GM19193 (cell line): ENCODE data around the gene POLR3F.

Source experiments
- POLR2A ChIP-seq: IDR thresholded peaks from 4 replicates; pipeline ENCODE4 v1.6.1; 2011; ENCODE audit not compliant: insufficient read depth, insufficient read length; ENCODE audit errors: extremely low read depth

The POLR3F gene

DNA sequence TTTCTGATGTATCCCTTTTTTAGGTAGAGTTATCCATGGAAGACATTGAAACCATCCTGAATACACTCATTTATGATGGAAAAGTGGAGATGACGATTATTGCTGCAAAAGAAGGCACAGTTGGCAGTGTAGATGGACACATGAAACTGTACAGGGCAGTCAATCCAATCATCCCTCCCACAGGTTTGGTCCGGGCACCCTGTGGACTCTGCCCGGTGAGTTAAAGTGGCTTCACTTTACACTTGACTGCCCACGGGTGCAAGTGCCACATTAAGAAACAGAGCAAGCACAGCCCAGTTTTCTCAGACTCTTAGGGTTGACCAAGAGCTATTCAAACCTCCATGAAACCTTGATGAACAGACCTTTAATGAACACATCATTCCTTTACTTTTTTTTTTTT lies 14.4 kb downstream of the POLR3F start:
- TF ChIP-seq POLR2A = no peak

DNA sequence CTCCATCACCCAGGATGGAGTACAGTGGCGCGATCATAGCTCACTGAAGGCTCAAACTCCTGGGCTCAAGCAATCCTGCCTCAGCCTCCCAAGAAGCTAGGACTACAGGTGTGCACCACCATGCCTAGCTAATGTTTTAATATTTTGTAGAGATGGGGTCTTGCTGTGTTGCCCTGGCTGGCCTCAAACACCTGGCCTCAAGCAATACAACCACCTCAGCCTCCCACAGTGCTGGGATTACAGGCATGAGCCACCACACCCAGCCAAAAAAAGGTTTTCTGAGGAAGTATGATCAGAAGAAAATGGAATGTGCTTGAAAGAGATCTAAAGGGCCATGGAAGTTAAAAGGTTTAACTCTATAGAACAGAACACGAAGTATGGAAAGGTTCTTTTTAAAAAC lies 21.1 kb downstream of the POLR3F start:
- TF ChIP-seq POLR2A = no peak

DNA sequence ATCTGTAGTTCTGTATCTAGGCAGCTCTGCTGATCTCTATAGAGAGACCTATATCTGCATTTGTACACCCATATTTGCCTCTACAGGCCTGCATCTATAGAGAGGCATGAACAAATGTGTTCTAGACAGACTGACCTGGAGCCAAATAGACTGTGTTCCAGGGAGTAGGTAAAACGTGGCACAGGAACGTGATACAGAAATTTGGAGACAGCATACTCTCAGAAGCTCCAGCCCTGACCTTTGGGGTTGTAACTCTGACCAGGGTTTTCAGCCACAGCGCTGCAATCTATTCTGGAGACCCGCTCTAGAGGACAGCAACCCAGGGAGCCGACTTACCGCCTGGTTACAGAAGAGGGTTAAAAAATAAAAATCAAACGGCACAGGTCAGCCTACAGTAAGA lies 28.9 kb downstream of the POLR3F start:
- no peak for TF ChIP-seq POLR2A

DNA sequence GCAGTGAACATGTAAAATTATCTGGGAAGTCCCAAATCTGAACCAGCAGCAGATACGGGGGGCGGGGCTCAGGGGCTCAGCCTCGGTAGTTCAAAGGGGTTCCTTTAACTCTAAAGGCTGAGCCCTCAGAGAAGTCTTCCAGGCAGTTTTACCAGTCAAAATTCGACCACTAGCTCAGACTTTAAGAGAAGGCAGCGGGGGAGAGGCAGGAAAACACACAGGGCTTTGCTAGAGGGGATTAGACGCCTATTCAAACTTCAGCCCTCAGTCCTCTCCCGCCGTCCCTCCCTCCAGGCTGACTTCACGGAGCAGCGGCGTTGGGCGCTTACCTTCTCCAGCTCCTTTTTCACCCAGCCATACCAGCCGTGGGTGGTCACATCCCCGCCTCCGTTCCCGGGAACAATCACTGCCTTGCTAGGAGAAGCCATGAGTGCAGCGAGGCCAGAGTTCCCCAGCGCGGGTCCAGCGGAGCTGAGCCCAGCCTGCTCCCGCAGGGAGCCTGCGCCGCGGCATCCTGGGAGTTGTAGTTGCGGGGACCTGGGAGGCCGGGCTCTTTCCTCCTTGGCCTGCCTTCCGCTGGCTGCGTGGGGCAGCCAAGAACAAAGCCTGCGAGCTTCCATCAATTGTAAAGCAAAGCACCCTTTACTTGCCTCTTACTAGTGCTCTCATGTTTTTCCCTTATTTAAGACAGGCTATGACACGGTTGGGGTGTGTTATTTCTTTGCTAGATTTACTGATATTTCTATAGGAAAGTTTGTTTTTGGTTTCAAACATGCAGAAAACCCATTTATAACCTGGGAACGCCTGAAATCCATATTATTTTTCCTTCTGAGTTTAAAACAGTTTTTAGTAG lies 29.8 kb downstream of the POLR3F start, which contains the start of gene RBBP9:
RBBP9 (minus strand) TSS at position 486 of the 853 bp plus-strand sequence; CDS start at position 428, 58 bp downstream.
- peak; percentile 57 for TF ChIP-seq POLR2A

DNA sequence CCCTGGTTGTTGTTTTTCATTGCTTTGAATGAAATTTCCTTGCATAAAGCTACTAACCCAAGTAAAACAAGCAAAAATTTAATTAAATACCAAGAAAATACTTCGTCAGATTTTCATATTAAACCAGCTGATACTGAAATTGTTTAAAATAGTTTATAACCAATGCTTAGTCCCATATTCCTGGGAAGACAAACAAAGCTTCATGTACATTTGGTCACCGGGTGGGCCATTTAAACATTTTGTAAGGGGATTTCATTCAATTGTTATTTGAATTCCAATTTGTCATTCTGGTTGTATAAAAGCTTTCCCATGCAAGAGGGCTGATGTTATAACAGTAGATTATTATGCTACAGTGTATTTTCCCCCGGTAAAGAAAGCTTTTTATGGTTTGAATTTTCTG lies 30.4 kb downstream of the POLR3F start:
- TF ChIP-seq POLR2A = no peak

DNA sequence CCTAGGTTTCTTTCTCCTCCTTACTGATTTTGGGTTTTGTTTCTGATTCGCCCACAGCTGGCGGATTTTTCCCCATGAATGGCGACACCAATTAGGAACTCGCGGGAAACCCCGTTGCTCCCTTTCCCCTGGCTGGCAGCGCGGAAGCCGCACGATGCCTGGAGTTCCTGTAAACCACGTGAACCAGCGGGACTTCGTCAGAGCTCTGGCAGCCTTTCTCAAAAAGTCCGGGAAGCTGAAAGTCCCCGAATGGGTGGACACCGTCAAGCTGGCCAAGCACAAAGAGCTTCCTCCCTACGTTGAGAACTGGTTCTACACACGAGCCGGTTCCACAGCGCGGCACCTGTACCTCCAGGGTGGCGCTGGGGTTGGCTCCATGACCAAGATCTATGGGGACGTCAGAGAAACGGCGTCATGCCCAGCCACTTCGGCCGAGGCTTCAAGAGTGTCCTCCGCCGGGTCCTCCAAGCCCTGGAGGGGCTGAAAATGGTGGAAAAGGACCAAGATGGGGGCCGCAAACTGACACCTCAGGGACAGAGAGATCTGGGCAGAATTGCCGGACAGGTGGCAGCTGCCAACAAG lies 37.4 kb downstream of the POLR3F start:
- no peak for TF ChIP-seq POLR2A

DNA sequence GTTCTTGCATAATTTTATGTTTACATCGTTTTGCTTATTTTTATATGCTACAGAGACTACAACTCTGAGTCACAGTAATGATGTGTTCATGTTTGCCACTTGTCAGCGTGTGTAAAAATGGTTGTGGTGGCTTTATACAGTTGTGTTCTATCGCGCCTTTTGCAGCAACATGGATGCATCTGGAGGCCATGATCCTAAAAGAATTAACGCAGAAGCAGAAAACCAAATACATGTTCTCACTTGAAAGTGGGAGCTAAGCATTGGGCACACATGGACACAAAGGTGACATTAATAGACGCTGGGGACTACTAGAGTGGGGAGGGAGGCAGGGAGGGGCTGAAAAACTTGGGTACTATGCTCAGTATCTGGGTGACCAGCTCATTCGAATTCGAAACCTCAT lies 39.6 kb downstream of the POLR3F start:
- no peak for TF ChIP-seq POLR2A

DNA sequence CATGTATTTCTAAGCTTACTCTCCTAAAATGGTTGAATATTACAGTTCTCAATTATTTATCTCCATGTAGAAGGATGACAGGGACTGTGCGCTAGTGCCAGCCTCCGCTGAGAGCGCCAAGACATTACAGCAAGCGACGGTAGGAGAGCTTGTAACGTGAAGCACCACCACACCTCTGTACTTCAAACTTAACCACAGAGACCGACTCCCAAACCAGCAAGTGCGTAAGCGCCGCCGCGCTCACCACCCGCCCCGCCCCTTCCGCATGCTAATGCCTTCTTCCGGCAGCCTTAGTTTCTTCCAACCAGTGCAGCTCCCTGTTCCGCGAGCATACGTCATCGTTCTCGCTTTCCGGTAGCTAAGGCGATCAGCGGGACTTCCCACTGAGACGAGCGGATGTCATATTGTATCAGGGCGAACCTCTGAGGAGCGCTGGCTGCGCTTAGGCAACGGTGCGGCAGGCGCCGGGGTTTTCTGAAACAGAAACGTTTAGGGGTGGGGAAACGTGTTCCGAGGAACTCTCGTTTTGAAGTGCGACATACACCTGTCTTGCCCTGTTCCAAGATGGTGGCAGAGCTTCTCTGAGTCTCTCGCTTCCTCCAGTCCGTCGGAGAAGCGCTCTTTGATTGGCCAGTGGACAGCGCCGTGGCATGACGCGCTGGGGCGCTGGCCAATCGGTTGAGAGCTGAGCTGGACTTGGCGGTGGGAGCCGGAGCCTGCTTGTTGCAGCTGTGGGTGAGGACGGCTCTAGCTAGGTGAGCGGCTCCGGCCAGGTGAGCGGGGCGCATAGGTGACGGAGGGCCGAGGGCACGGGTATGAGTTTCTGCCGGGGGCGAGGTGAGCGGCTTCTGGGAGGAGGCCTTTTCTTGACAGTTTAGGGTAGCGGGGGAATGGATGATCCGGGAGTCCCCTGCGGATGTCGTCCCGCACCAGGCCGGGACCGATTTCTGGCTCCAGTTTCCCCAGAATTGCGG lies 40.3 kb downstream of the POLR3F start, which contains the start of gene SEC23B:
SEC23B (plus strand) TSS at position 723 of the 974 bp plus-strand sequence. CDS start 2,896 bp downstream, outside the sequence.
- peak; percentile 87 for TF ChIP-seq POLR2A

DNA sequence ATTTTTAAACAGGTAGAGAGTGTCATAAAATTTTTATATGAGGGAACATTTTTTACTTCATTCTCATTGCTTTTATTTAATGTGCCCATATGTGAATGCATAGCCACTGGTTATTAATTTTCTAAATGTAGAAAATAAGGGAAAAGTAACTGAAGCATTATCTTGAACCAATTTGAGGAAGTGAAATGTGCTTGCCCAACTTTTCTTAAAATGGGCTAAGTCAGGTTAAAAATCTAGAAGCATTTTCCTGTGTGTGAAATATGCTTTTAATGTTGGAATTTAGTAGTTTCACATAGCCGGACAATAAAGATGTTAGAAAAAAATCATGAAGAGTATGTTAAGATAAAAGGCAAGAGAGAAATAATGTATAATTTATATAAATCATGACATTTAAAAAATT lies 44.4 kb downstream of the POLR3F start:
- TF ChIP-seq POLR2A = no peak

DNA sequence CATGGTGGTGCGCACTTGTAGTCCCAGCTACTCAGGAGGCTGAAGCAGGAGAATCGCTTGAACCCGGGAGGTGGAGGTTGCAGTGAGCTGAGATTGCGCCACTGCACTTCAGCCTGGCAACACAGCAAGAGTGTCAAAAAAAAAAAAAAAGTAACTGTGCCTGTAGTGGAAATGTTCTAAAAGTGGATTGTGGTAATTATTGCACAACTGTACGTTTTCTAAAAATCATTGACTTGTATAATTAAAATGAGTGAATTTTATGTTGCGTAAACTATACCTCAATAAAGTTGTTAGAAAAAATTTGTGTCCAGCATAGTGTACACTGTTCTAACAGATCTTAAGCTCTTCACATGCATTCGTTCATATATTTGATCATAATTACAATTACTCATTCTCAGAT lies 46.0 kb downstream of the POLR3F start:
- TF ChIP-seq POLR2A = no peak

DNA sequence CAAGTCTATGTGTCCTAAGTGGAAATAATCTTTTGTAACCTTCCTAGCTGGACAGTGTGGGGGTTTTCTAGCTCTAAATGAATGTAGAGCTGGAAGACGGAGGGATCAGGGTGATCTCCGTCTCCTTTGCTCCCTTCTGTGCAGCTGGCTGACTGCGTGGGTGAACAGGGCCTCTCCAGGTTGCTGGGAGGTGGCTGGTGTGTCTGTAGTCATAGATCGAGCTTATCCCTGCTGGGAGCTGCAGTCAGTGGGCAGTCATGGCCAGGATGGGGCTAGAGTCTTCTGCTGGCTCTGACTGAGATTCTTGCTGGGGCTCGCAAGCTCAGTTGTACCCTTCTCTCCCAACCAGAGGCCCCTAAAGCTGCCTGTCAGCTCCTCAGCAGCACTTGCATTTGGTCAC lies 46.9 kb downstream of the POLR3F start:
- TF ChIP-seq POLR2A = no peak

DNA sequence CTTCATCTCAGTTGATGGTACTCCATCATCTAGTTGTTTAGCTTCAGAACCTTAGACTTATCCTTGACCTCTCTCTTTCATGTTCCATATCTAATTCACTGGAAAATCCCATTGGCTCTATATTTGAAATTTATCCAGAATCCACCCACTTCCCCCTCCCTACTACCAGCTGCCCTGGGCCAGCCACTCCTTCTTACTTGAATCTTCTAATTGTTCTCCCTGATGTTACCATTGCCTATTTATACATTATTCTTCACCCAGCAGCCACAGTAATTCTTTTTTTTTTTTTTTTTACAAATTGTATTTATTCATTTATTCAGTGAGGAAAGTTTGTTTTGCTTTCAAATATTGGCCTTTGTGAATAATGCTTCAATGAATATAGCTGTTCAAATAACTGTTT lies 48.8 kb downstream of the POLR3F start:
- TF ChIP-seq POLR2A = no peak

DNA sequence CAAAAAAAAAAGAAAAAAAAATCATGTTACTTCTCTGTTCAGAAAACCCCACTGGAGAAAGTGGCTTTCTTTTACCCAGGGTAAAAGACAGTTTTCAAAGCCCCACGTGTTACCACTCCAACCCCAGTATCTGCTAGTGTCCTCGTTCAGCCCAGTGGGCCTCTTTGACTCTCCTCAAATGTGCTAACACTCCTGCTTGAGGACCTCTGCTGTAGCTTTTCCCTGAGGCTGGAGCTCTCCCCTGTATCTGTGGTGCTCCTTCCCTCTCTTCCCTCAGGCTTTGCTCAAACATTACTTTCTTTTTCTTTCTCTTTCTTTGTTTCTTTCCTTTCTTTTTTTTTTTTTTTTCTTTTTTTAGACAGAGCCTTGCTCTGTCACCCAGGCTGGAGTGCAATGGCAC lies 55.9 kb downstream of the POLR3F start:
- TF ChIP-seq POLR2A = no peak

DNA sequence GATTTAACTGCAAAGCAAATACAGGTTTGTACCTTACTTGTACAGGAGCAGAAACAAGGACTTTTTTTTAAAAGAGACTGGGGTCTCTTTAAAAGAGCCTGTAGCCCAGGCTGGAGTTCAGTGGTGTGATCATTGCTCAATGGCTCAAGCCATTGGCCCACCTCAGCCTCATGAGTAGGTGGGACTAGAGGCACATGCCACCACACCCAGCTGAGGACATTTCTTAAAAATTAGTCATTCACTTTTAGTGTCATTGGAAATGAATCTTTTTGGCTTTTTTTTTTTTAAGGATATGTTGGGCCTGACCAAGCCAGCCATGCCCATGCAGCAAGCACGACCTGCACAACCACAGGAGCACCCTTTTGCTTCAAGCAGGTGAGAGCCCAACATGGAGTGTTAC lies 57.5 kb downstream of the POLR3F start:
- TF ChIP-seq POLR2A = no peak

DNA sequence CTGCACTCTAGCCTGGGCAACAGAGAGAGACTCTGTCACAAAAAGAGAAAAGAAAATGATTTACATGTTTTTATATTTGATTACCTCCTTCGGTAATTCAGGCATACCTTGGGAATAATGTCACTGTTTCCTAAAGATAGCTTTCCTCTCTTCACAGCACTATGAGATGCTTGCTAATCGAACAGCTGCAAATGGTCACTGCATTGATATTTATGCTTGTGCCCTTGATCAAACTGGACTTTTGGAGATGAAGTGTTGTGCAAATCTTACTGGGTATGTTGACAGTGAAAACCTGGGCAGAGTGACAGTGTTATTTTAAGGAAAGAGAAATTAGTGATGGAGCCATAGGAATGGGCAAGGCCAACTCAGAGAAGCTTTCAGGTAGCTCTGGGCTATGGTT lies 60.1 kb downstream of the POLR3F start:
- TF ChIP-seq POLR2A = no peak
